Neural progenitor cell (in vitro differentiated cells): ENCODE results near the gene PDCD11.

Experiments
- CTCF ChIP-seq: fragments of 200-600 bp; sonication (generic); IDR thresholded peaks from 2 replicates; pipeline ENCODE4 v1.5.1; 2017; ENCODE audit warnings: antibody characterized with exemption, mild to moderate bottlenecking
- EZH2 ChIP-seq: fragments of 200-600 bp; sonication (generic); IDR thresholded peaks from 2 replicates; pipeline ENCODE4 v1.6.1; 2017; ENCODE audit warnings: antibody characterized with exemption, mild to moderate bottlenecking, moderate library complexity
- EZH2phosphoT487 ChIP-seq: fragments of 200-600 bp; sonication (generic); IDR thresholded peaks from 2 replicates; pipeline ENCODE4 v1.6.1; 2017; ENCODE audit warnings: antibody characterized with exemption

GRCh38 chr10:103417601-103418000, 21.2 kb downstream of the PDCD11 start:
- TF ChIP-seq EZH2, result no peak
- TF ChIP-seq CTCF, result no peak
- TF ChIP-seq EZH2phosphoT487, result no peak
